K562 (cell line): ENCODE data around the gene MARK3. TPM values are rescaled to one million over a fixed set of nuclear protein-coding genes. Genes with fewer than 3 reads are reported as not detected.

ENCODE experiments used
- CBFA2T2 ChIP-seq: fragments of 450-650 bp; conservative IDR thresholded peaks from 2 replicates; pipeline ENCODE4 v1.6.1; 2017; ENCODE audit warnings: mild to moderate bottlenecking
- CHAMP1 ChIP-seq: fragments of 450-650 bp; IDR thresholded peaks from 2 replicates; pipeline ENCODE4 v1.6.1; 2016; ENCODE audit warnings: mild to moderate bottlenecking
- CHD2 ChIP-seq: IDR thresholded peaks from 2 replicates; pipeline ENCODE4 v1.6.1; 2011; ENCODE audit warnings: low read depth, low read length
- CHD4 ChIP-seq: fragments of 200-600 bp; sonication (generic); IDR thresholded peaks from 3 replicates; pipeline ENCODE4 v1.6.1; 2012; ENCODE audit warnings: low read depth, mild to moderate bottlenecking, mixed read lengths, low read length, inconsistent platforms; ENCODE audit not compliant: insufficient read depth, insufficient replicate concordance, poor library complexity, severe bottlenecking
- HDAC1 ChIP-seq, 2 experiments: fragments of 450-650 bp; IDR thresholded peaks; 2 replicates each; pipeline ENCODE4 v1.6.1; 2016 to 2017; ENCODE audit warnings: inconsistent platforms in 1 of 2, mild to moderate bottlenecking in 1 of 2, moderate library complexity in 1 of 2
- HOMEZ ChIP-seq: fragments of 250-450 bp; sonication (Bioruptor Pico); IDR thresholded peaks from 2 replicates; pipeline ENCODE4 v1.4.0; 2020; ENCODE audit warnings: mild to moderate bottlenecking, moderate library complexity
- KAT8 ChIP-seq: fragments of 450-650 bp; IDR thresholded peaks from 2 replicates; pipeline ENCODE4 v1.6.1; 2016; ENCODE audit warnings: low read depth, mild to moderate bottlenecking
- NFRKB ChIP-seq: fragments of 450-650 bp; IDR thresholded peaks from 2 replicates; pipeline ENCODE4 v1.6.1; 2016; ENCODE audit warnings: low read depth
- NR2F6 ChIP-seq: fragments of 450-650 bp; formaldehyde crosslinking; IDR thresholded peaks from 2 replicates; pipeline ENCODE4 v1.4.0; 2020; ENCODE audit warnings: mild to moderate bottlenecking
- PHF8 ChIP-seq: fragments of 200-600 bp; sonication (generic); IDR thresholded peaks from 2 replicates; pipeline ENCODE4 v1.6.1; 2012; ENCODE audit warnings: mixed run types, mild to moderate bottlenecking, inconsistent platforms, low read length, moderate library complexity, borderline replicate concordance
- POLR3A ChIP-seq: IDR thresholded peaks from 2 replicates; pipeline ENCODE4 v1.6.1; 2011; ENCODE audit warnings: borderline replicate concordance, mild to moderate bottlenecking, moderate library complexity; ENCODE audit not compliant: insufficient read length, insufficient read depth; ENCODE audit errors: extremely low read depth
- SAFB2 ChIP-seq: fragments of 200-400 bp; formaldehyde crosslinking; IDR thresholded peaks from 2 replicates; pipeline ENCODE4 v1.6.1; 2018; ENCODE audit warnings: borderline replicate concordance, low read length, low read depth, moderate library complexity; ENCODE audit not compliant: severe bottlenecking
- TCF15 ChIP-seq: fragments of 250-450 bp; sonication (Bioruptor Pico); IDR thresholded peaks from 2 replicates; pipeline ENCODE4 v1.8.0; 2022; ENCODE audit warnings: moderate library complexity, mild to moderate bottlenecking, inconsistent platforms
- TFAP4 ChIP-seq: sonication (generic); formaldehyde crosslinking; IDR thresholded peaks from 2 replicates; pipeline ENCODE4 v1.8.0; 2022; ENCODE audit warnings: missing genetic modification reagents, mild to moderate bottlenecking, moderate library complexity, borderline replicate concordance
- THRB ChIP-seq: fragments of 450-650 bp; formaldehyde crosslinking; conservative IDR thresholded peaks from 2 replicates; pipeline ENCODE4 v1.4.0; 2022; ENCODE audit warnings: mild to moderate bottlenecking, missing genetic modification characterization
- VEZF1 ChIP-seq: fragments of 200-800 bp; sonication (Bioruptor generic); IDR thresholded peaks from 2 replicates; pipeline ENCODE4 v1.6.1; 2017; ENCODE audit warnings: missing genetic modification characterization, missing compliant biosample characterization
- ZNF511 ChIP-seq: sonication (generic); formaldehyde crosslinking; IDR thresholded peaks from 2 replicates; pipeline ENCODE4 v1.8.0; 2022; ENCODE audit warnings: mild to moderate bottlenecking, missing genetic modification reagents
- polyA plus RNA-seq, 8 experiments: library from polyadenylated mRNA; depleted of rRNA in 4 of 8; stranded (reverse) in 5 of 8; unstranded in 3 of 8; fragments of >200 nt; fragmentation: Nextera tagmentation in 2 of 8; fragmentation: Illumina TruSeq in 1 of 8; extraction: Ambion mirVana in 2 of 8; extraction: Trizol in 1 of 8; gene quantifications; 2 replicates each; pipeline versions ENCODE4 v1.2.1 to v1.2.3, GENCODE V29; 2011 to 2014; ENCODE audit warnings: inconsistent platforms in 1 of 8, missing spikeins in 1 of 8
- total RNA-seq, 7 experiments: library from RNA; depleted of rRNA in 6 of 7; stranded (reverse); fragments of >200 nt in 6 of 7; fragmentation: Illumina TruSeq in 2 of 7; extraction: Trizol in 2 of 7; gene quantifications; 2 replicates each; pipeline versions ENCODE4 v1.2.1 to v1.2.3, GENCODE V29; 2011 to 2021; ENCODE audit warnings: low replicate concordance in 1 of 7

Gene MARK3
- total and polyA plus RNA-seq, 9 of the 15 experiments (the other 6 are each of a cell fraction or from before 2014, with no cell fraction given), result 10.1 to 68.7 (median 56.3) TPM

- TF ChIP-seq CHAMP1 (no peak), TCF15 (CRISPR knock-in tag) (no peak), POLR3A (no peak), SAFB2 (no peak), ZNF511 (CRISPR knock-in tag) (no peak; the same call in 1 of the 2 replicates), THRB (CRISPR knock-in tag) (no peak), NR2F6 (CRISPR knock-in tag) (no peak), CHD4 (no peak), CHD2 (peak; percentile 43; the same call in 1 of the 2 replicates), TFAP4 (peak; percentile 75), NFRKB (no peak), VEZF1 (CRISPR knock-in tag) (peak; percentile 97), KAT8 (no peak), PHF8 (peak; percentile 54; the same call in 1 of the 2 replicates), CBFA2T2 (no peak), HOMEZ (CRISPR knock-in tag) (no peak), HDAC1 (IDR thresholded peaks at IDR 0.05) (peak in 1 of 2 experiments; percentile 74; a peak in 2 of 4 replicates)
Observed at GRCh38 chr14:103520657-103521437, 135.6 kb downstream of the MARK3 start (continued).
